ENCODE measurements around the gene PITPNC1. TPM values are rescaled to one million over a fixed set of nuclear protein-coding genes. Genes with fewer than 3 reads are reported as not detected.
"Not testable (repeated sequence)": the region's sequence is repeated elsewhere in the genome, so short reads cannot be mapped to it uniquely, and the experiment has no call there.

PITPNC1 gene
- total and polyA plus RNA-seq, 2 donors (not counting 1 experiment from before 2014, with no cell fraction given): 4.7 to 26.1 TPM

DNA sequence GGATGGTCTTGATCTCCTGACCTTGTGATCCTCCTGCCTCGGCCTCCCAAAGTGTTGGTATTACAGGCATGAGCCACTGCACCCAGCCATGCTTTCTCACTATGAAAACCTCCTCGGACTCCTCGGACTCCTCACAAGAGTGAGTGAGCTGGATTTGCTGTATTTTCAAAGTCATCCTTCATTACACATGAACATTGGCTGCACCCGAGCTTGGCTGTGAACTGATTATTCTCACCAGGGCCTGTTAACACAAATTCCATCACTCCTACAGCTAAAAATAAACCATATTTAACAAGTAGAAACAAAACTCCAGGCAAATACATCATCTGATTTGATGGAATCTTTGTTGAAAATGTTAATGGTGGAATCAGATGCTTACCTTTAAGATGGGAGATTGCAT, 50.3 kb downstream of the PITPNC1 start:
- no peaks in the 10 kb centered on the region for H3K9me3 Mint-ChIP-seq (ENCODE audit: insufficient read depth)
- Histone ChIP-seq H3K9me3 (ENCODE audit: control extremely low read depth in 1 of 3, control insufficient read depth in 2 of 3, insufficient read depth in 1 of 3, low read length in 2 of 3) (peaks cover 0 to 2% (median 1%) of the 10 kb centered on the region in 3 donors), H3K4me2 (replicated peaks; ENCODE audit: low read depth, low read length, poor library complexity, severe bottlenecking) (no peak overlapping the region), H4K20me1 (ENCODE audit: control insufficient read depth, insufficient read depth, low read length, poor library complexity, severe bottlenecking) (no peaks in the 10 kb centered on the region), H2AFZ (ENCODE audit: insufficient read depth, low read depth, low read length, poor library complexity, severe bottlenecking) (no peak overlapping the region), H3K27ac (ENCODE audit: low read length in 2 of 2) (no peak overlapping the region), H3K4me3 (ENCODE audit: control extremely low read depth in 1 of 5, extremely low read depth in 1 of 5, insufficient read depth in 1 of 5, low read depth in 2 of 5, low read length in 4 of 5) (no peak overlapping the region), H3K27me3 (replicated peaks in 1 of 4; ENCODE audit: control extremely low read depth in 1 of 4, control insufficient read depth in 3 of 4, insufficient read depth in 4 of 4, low read length in 3 of 4) (no peaks in the 10 kb centered on the region), H3K79me2 (ENCODE audit: control insufficient read depth, insufficient read depth, low read length) (no peaks in the 10 kb centered on the region), H3K4me1 (ENCODE audit: control insufficient read depth in 2 of 2, insufficient read depth in 2 of 2, low read length in 2 of 2) (no peaks in the 10 kb centered on the region), H3K9ac (ENCODE audit: low read length) (no peak overlapping the region), H3K36me3 (replicated peaks in 1 of 2; ENCODE audit: control extremely low read depth in 1 of 2, control insufficient read depth in 1 of 2, extremely low read depth in 1 of 2, insufficient read depth in 2 of 2, low read length in 1 of 2) (no peaks in the 10 kb centered on the region)
- TF ChIP-seq CTCF (IDR thresholded peaks at IDR 0.05) (no peak), EZH2 (IDR thresholded peaks at IDR 0.05; ENCODE audit: borderline replicate concordance, insufficient read depth, low read depth, low read length, poor library complexity, severe bottlenecking) (no peak)
- no peak for ATAC-seq (ENCODE audit: low read depth)
- WGBS (ENCODE audit: insufficient coverage): 100% methylated on average over 2 of the region's 4 CpGs
- H3K4me1 Mint-ChIP-seq: peaks cover 3% of the 10 kb centered on the region
- H3K4me3 Mint-ChIP-seq: no peak overlapping the region
- no peak overlapping the region for H3K27ac Mint-ChIP-seq
- no peaks in the 10 kb centered on the region for H3K27me3 Mint-ChIP-seq
- CTCF ChIA-PET: no interaction called here
- intact Hi-C loops (cut with micrococcal nuclease): no loop called here
- POLR2A ChIA-PET: no interaction called here
- no peak for DNase-seq

DNA sequence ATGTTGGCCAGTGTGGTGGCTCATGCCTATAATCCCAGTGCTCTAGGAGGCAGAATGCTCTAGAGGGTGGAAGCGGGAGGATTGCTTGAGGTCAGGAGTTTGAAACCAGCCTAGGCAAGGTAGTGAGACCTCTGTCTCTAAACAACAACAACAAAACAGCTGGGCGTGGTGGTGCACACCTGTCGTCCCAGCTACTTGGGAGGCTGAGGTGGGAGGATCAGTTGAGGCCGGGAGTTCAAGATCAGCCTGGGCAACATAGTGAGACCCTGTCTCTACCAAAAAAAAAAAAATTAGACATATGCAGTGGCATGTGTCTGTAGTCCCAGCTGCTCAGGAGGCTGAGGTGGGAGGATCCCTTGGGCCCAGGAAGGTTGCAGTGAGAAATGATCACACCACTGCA, 53.4 kb downstream of the PITPNC1 start:
- H3K4me1 ChIP-seq (ENCODE audit: control insufficient read depth in 2 of 2, insufficient read depth in 2 of 2, low read length in 2 of 2); H3K27ac Mint-ChIP-seq; H3K27ac ChIP-seq (ENCODE audit: low read length in 2 of 2); ATAC-seq (ENCODE audit: low read depth); H3K27me3 ChIP-seq (replicated peaks in 1 of 4; ENCODE audit: control extremely low read depth in 1 of 4, control insufficient read depth in 3 of 4, insufficient read depth in 4 of 4, low read length in 3 of 4); DNase-seq; H4K20me1 ChIP-seq (ENCODE audit: control insufficient read depth, insufficient read depth, low read length, poor library complexity, severe bottlenecking); H3K9me3 Mint-ChIP-seq (ENCODE audit: insufficient read depth); H3K9ac ChIP-seq (ENCODE audit: low read length); H3K4me3 ChIP-seq (ENCODE audit: control extremely low read depth in 1 of 5, extremely low read depth in 1 of 5, insufficient read depth in 1 of 5, low read depth in 2 of 5, low read length in 4 of 5); H2AFZ ChIP-seq (ENCODE audit: insufficient read depth, low read depth, low read length, poor library complexity, severe bottlenecking); H3K79me2 ChIP-seq (ENCODE audit: control insufficient read depth, insufficient read depth, low read length); H3K4me3 Mint-ChIP-seq; H3K36me3 ChIP-seq (replicated peaks in 1 of 2; ENCODE audit: control extremely low read depth in 1 of 2, control insufficient read depth in 1 of 2, extremely low read depth in 1 of 2, insufficient read depth in 2 of 2, low read length in 1 of 2); H3K9me3 ChIP-seq (ENCODE audit: control extremely low read depth in 1 of 3, control insufficient read depth in 2 of 3, insufficient read depth in 1 of 3, low read length in 2 of 3); H3K4me2 ChIP-seq (replicated peaks; ENCODE audit: low read depth, low read length, poor library complexity, severe bottlenecking); H3K27me3 Mint-ChIP-seq; intact Hi-C loops (cut with micrococcal nuclease); CTCF ChIA-PET: not testable (repeated sequence)
- WGBS (ENCODE audit: insufficient coverage): no CpG with 5 or more reads among the region's 4 CpGs
- POLR2A ChIA-PET: interaction anchor here (0.6 kb wide), 1 partner anchor 197 kb away, joined by 15 read pairs; no protein-coding TSS in a partner anchor
- H3K4me1 Mint-ChIP-seq: peaks cover 11% of the 10 kb centered on the region
